ENCODE data around the gene SBNO2.

- TF ChIP-seq CTCF (IDR thresholded peaks at IDR 0.05; ENCODE audit: low read length) (no peak), EZH2 (IDR thresholded peaks at IDR 0.05; ENCODE audit: borderline replicate concordance, low read length) (no peak)
These were observed 65.6 kb downstream of the SBNO2 start for GRCh38 chr19:1108291-1109031.
